ENCODE results near the gene TNFRSF8. TPM values are rescaled to one million over a fixed set of nuclear protein-coding genes. Genes with fewer than 3 reads are reported as not detected.

Gene TNFRSF8
- total and polyA plus RNA-seq, 2 of the 13 experiments (the other 11 are each of a cell fraction or from before 2014, with no cell fraction given), result not detected

DNA sequence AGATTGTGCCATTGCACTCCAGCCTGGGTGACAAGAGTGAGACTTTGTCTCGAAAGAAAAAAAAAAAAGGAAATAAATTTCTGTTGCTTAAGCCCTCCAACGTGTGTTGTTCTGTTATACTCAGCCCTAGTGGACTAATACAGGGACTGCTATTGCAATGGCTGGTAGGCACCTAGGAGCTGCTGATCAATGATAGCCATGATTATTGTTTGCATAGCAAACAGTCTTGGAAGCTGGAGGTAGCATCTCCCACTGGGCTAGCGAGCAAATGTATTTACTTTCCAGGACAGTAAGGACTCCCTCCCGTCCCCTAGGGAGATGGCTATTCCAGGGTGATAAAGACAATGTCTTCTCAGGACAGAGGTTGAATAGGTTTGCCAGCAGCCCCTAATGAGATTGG lies 13.5 kb upstream of the TNFRSF8 start:
- H3K9me3 ChIP-seq (ENCODE audit: low read length), result no peaks in the 10 kb centered on the region
- TF ChIP-seq SAFB2 (CRISPR knock-in tag; IDR thresholded peaks at IDR 0.05; ENCODE audit: borderline replicate concordance, low read depth) (no peak), ZNF558 (CRISPR knock-in tag; IDR thresholded peaks at IDR 0.05; ENCODE audit: borderline replicate concordance) (no peak), ZNF652 (CRISPR knock-in tag; IDR thresholded peaks at IDR 0.05; ENCODE audit: borderline replicate concordance, low read depth) (no peak), ELF1 (CRISPR knock-in tag; IDR thresholded peaks at IDR 0.05) (no peak), SRSF1 (optimal IDR thresholded peaks at IDR 0.05; ENCODE audit: low read depth, low read length) (no peak), HNF4A (CRISPR knock-in tag; IDR thresholded peaks at IDR 0.05) (no peak), ZNF17 (CRISPR knock-in tag; IDR thresholded peaks at IDR 0.05) (no peak), FLYWCH1 (CRISPR knock-in tag; IDR thresholded peaks at IDR 0.05) (no peak), HNRNPL (IDR thresholded peaks at IDR 0.05; ENCODE audit: low read depth, low read length) (no peak), SP1 (IDR thresholded peaks at IDR 0.05) (no peak), SP1 (CRISPR knock-in tag; IDR thresholded peaks at IDR 0.05) (no peak), ISL2 (CRISPR knock-in tag; IDR thresholded peaks at IDR 0.05) (no peak), ZSCAN21 (CRISPR knock-in tag; IDR thresholded peaks at IDR 0.05; ENCODE audit: borderline replicate concordance) (no peak)
- TF ChIP-seq, protein P1, sequence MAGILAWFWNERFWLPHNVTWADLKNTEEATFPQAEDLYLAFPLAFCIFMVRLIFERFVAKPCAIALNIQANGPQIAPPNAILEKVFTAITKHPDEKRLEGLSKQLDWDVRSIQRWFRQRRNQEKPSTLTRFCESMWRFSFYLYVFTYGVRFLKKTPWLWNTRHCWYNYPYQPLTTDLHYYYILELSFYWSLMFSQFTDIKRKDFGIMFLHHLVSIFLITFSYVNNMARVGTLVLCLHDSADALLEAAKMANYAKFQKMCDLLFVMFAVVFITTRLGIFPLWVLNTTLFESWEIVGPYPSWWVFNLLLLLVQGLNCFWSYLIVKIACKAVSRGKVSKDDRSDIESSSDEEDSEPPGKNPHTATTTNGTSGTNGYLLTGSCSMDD (CRISPR knock-in tag; IDR thresholded peaks at IDR 0.05), result no peak
- TF ChIP-seq, protein P2, sequence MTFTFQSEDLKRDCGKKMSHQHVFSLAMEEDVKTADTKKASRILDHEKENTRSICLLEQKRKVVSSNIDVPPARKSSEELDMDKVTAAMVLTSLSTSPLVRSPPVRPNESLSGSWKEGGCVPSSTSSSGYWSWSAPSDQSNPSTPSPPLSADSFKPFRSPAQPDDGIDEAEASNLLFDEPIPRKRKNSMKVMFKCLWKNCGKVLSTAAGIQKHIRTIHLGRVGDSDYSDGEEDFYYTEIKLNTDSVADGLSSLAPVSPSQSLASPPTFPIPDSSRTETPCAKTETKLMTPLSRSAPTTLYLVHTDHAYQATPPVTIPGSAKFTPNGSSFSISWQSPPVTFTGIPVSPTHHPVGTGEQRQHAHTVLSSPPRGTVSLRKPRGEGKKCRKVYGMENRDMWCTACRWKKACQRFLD (CRISPR knock-in tag; IDR thresholded peaks at IDR 0.05; ENCODE audit: borderline replicate concordance), result no peak
- TF ChIP-seq, protein P3, sequence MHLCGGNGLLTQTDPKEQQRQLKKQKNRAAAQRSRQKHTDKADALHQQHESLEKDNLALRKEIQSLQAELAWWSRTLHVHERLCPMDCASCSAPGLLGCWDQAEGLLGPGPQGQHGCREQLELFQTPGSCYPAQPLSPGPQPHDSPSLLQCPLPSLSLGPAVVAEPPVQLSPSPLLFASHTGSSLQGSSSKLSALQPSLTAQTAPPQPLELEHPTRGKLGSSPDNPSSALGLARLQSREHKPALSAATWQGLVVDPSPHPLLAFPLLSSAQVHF (CRISPR knock-in tag; IDR thresholded peaks at IDR 0.05), result no peak
- TF ChIP-seq, protein P4, sequence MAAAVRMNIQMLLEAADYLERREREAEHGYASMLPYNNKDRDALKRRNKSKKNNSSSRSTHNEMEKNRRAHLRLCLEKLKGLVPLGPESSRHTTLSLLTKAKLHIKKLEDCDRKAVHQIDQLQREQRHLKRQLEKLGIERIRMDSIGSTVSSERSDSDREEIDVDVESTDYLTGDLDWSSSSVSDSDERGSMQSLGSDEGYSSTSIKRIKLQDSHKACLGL (CRISPR knock-in tag; IDR thresholded peaks at IDR 0.05), result no peak

More for the DNA sequence above, 13.5 kb upstream of the TNFRSF8 start:
- peaks cover 7% of the 10 kb centered on the region for H3K4me1 ChIP-seq (ENCODE audit: insufficient read depth, low read length)
- FAIRE-seq, result no peak
- no peak overlapping the region for H3K27ac ChIP-seq (ENCODE audit: extremely low read length, insufficient read depth, low read length)
- peak; percentile 64 for ATAC-seq
- CTCF ChIA-PET (ENCODE audit: low intra/inter-chr PET ratio, low total read pairs), result no interaction called here
- peaks cover 7 to 35% of the 10 kb centered on the region in 2 experiments for H3K27me3 ChIP-seq (ENCODE audit: control insufficient read depth in 1 of 2, insufficient read depth in 2 of 2, low read length in 2 of 2)
- H3K36me3 ChIP-seq (replicated peaks in 1 of 2; ENCODE audit: control insufficient read depth in 1 of 2, insufficient read depth in 2 of 2, low read length in 2 of 2), result no peaks in the 10 kb centered on the region
- POLR2A ChIA-PET, result no interaction called here
- intact Hi-C loops (cut with micrococcal nuclease; ENCODE audit: unreplicated experiment), result no loop called here
- H3K79me2 ChIP-seq (ENCODE audit: insufficient read depth, low read length), result no peaks in the 10 kb centered on the region
- peak; percentile 18 for DNase-seq (ENCODE audit: low spot score)
- no peak overlapping the region for H3K4me3 ChIP-seq (replicated peaks in 1 of 3; ENCODE audit: insufficient read depth in 1 of 3, low read depth in 2 of 3, low read length in 3 of 3)
- H3K4me2 ChIP-seq (ENCODE audit: low read depth, low read length), result no peak overlapping the region
- H3K9ac ChIP-seq (ENCODE audit: insufficient read depth, low read depth, low read length), result no peak overlapping the region
- WGBS (ENCODE audit: low lambda C conversion rate), result 0% methylated on average over 4 of the region's 4 CpGs
- H2AFZ ChIP-seq (ENCODE audit: low read length), result no peak overlapping the region
- BruUV-seq (replicated peaks), result no TSS peak
- no peaks in the 10 kb centered on the region for H4K20me1 ChIP-seq (ENCODE audit: insufficient read depth, low read length)
- in situ Hi-C loops (cut with HindIII; ENCODE audit: extremely low pct_ligation_motif_present, low pct_unique_long_range_greater_than_20kb), result no loop called here
